ENCODE results near the gene FRYL.

FRYL gene

DNA sequence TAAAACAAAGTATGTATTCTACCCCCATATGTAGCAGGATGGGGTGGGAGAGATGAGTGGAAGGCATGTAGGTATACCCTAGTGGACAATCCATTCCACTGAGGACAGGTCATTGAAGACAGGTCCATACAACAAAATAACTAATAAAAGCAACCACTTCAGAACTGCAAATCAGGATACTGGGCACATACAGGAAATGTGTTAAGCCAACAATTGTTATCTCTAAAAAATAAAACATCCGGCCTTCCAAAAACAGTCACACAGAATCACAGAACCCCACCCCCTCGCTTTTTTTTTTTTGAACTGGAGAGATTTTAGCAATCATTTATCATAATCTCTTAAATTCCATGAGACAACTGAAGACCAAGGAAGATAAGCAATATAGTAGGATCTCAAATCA lies 112.9 kb downstream of the FRYL start:
- no peak overlapping the region for H3K4me3 ChIP-seq (ENCODE audit: low read depth, low read length)
- DNase-seq (ENCODE audit: low read depth), result no peak
- in situ Hi-C loops (cut with HindIII; ENCODE audit: low sequenced_read_pairs), result no loop called here
- no peak for TF ChIP-seq CTCF (IDR thresholded peaks at IDR 0.05; ENCODE audit: low read depth, low read length, missing control alignments)

DNA sequence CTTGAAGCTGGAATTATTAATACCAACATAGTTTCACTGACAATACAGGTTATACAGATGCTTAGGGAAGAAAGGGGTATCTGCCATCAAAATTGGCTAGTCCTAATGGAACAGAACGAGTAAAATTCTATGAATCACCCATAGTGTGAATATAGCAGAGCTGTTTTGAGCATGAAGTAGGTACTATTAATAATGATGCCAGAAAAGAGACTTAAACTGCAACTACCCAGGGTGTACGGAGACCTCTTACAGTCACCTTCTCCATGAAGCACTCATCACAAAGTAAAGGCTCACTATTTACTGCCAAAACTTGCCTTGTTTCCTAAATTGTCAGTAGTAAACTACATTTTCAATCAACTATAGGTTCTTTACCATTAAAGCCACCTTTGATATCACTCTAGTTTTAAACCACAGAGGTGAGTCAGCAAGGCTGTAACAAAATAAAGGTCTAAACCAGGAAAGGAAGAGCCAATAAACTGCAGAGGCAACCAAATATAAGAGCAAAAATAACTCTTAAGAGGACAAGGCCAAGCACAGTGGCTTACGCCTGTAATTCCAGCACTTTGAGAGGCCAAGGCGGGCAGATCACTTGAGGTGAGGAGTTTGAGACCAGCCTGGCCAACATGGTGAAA lies 114.4 kb downstream of the FRYL start:
- in situ Hi-C loops (cut with HindIII; ENCODE audit: low sequenced_read_pairs), result no loop called here
- H3K4me3 ChIP-seq (ENCODE audit: low read depth, low read length), result no peak overlapping the region
- DNase-seq (ENCODE audit: low read depth), result no peak
- no peak for TF ChIP-seq CTCF (IDR thresholded peaks at IDR 0.05; ENCODE audit: low read depth, low read length, missing control alignments)

DNA sequence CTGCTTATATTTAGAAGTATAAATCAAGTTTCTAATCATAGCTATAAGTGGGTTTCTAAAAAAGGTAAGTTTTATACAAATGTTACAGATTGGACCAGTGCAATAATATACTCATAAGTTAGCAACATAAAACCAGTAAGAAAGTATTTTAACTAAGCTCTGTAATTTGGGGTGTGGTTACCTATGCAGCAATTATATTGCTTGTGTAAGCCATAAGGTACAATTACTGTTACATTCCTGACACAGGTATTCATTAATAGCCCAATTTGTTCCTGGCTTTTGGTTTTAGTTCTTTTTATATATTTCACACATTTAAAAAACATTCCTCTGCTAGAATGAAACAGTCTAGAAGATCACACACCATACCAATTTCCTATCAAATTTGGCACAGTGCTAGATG lies 115.1 kb downstream of the FRYL start:
- no peak overlapping the region for H3K4me3 ChIP-seq (ENCODE audit: low read depth, low read length)
- no peak for DNase-seq (ENCODE audit: low read depth)
- TF ChIP-seq CTCF (IDR thresholded peaks at IDR 0.05; ENCODE audit: low read depth, low read length, missing control alignments), result no peak
- in situ Hi-C loops (cut with HindIII; ENCODE audit: low sequenced_read_pairs), result no loop called here

DNA sequence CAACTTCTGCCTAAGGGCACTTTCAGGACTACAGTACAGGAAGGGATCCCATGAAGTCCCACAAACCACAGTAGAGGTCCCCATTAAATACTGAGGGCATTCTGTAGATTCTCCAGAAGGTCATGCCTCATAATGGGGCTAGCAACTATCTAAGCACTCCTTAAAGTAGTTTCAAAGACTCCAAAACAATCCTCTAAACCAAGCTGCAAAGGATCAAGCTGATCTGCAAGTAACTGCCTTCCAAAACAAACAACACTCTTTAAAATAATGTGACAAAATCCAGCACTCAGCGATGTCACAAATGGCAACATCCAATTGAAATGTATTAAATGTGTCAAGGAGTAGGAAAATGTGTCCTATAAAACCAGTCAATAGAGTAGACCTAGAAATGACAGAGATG lies 118.7 kb downstream of the FRYL start:
- no peak for DNase-seq (ENCODE audit: low read depth)
- in situ Hi-C loops (cut with HindIII; ENCODE audit: low sequenced_read_pairs), result no loop called here
- no peak for TF ChIP-seq CTCF (IDR thresholded peaks at IDR 0.05; ENCODE audit: low read depth, low read length, missing control alignments)
- H3K4me3 ChIP-seq (ENCODE audit: low read depth, low read length), result no peak overlapping the region

- H3K4me3 ChIP-seq (ENCODE audit: low read depth, low read length), result no peak overlapping the region
- no peak for TF ChIP-seq CTCF (IDR thresholded peaks at IDR 0.05; ENCODE audit: low read depth, low read length, missing control alignments)
- DNase-seq (ENCODE audit: low read depth), result no peak
- in situ Hi-C loops (cut with HindIII; ENCODE audit: low sequenced_read_pairs), result no loop called here
Measured at GRCh38 chr4:48660347-48660746, 119.7 kb downstream of the FRYL start.

DNA sequence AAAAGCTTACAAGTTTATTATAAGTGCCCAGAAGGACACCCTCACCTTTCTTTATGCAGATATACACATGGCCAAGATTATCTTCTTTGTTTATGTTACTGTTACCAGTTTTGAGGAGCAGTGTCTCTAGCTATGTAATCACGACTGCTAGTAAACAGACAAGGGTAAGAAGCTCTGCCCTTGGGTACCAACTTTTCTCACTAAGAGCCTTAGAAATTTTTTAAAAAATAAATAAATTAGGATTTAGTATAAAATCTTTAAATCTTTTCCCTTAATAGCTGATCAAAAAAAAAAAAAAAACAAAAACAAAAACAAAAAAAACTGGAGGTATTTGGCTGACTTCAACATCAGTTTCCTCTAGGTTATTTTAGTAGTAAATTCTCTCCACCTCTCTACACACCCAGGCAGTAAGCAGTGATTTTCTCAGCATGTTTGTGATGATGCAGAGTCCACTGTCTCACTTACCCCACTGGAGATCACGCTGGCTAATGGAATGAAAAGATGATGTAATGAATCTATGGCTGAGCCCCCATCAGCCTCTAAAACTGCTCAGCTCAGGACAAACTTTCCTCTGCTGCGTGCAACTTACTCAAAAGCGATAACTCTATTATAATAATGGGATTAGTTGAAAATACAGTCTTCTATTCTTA lies 125.9 kb downstream of the FRYL start:
- in situ Hi-C loops (cut with HindIII; ENCODE audit: low sequenced_read_pairs), result no loop called here
- TF ChIP-seq CTCF (IDR thresholded peaks at IDR 0.05; ENCODE audit: low read depth, low read length, missing control alignments), result no peak
- DNase-seq (ENCODE audit: low read depth), result no peak
- no peak overlapping the region for H3K4me3 ChIP-seq (ENCODE audit: low read depth, low read length)

Measured in astrocyte of the cerebellum (primary cell).